ENCODE results near the gene TMA7B.

Gene TMA7B

DNA sequence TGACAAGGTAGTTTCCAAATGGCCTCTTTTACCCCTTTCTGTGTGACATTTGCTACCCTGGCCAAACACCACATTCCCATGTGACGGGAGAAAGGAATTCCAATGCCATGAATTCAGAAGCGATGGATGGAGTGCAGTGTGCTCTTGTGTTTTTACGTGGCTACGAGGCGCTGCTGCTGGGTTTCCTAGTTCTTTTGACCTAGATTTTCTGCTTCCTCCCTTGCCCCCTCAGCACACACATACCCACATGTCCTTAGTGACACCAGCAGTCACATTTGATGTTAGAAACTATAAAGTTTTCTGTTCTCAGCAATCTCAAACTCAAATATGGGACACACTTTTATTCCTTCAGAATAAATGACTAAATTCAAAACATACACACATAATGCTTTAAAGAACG, 7.8 kb upstream of the TMA7B start:
- no peak for DNase-seq (ENCODE audit: low read depth in 2 of 2)

DNA sequence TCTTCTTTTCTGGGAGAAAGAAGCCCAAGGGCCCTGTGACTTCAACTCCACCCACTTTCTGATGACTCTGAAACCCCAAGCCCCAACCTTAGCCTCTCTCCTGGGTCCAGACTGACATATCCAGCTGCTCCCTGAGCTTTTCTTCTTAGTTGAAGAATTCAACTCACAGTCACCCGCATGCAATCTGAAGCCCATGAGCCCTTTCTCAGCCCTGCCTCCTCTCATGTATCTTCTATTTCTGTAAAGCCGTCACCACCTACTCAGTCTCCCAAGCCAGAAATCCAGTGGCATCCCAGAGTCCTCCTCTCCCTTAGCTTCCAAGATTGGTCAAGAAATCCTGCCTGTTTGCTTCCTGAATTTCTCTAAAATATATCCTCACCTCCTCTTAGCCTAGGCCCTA, 7.1 kb upstream of the TMA7B start:
- DNase-seq (ENCODE audit: low read depth in 2 of 2) = no peak

DNA sequence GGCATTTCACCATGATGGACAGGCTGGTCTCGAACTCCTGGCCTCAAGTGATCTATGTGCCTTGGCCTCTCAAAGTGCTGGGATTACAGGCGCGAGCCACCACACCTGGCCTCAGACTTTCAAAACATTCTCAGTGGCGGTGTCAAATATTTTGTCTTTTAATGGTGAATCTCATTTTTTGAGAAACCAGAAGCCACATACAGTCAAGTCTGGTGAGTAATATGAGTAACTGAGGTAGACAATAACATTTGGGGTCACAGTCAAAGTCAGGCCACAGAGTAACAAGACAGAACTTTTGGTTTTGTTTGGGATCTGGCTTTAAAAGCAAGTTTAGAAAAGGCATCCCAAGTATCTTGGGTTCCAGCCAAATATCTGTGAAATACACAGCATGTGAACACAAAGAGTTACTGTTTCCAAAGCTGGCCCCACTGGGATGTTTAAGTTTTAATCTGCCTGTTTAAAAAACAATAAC, 5.6 kb upstream of the TMA7B start:
- DNase-seq (ENCODE audit: low read depth in 2 of 2) = no peak

DNA sequence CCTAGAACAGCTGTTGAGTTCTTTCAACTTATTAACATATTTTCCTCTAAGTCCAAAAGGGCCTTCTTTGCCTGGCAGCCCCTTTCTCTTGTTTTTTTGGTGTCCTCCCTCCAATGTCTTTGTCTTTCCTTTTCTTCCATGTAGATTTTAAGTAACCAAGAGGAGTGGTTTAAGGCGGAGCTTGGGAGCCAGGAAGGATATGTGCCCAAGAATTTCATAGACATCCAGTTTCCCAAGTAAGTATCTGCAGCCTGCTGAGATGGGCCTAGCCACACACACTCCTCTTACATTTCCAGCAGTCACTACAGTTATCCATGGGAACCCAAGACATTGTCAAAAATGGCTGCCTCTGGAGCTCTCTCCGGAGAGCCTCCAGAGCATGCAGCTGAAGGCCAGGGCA, 4.5 kb upstream of the TMA7B start:
- DNase-seq (ENCODE audit: low read depth in 2 of 2) = no peak

DNA sequence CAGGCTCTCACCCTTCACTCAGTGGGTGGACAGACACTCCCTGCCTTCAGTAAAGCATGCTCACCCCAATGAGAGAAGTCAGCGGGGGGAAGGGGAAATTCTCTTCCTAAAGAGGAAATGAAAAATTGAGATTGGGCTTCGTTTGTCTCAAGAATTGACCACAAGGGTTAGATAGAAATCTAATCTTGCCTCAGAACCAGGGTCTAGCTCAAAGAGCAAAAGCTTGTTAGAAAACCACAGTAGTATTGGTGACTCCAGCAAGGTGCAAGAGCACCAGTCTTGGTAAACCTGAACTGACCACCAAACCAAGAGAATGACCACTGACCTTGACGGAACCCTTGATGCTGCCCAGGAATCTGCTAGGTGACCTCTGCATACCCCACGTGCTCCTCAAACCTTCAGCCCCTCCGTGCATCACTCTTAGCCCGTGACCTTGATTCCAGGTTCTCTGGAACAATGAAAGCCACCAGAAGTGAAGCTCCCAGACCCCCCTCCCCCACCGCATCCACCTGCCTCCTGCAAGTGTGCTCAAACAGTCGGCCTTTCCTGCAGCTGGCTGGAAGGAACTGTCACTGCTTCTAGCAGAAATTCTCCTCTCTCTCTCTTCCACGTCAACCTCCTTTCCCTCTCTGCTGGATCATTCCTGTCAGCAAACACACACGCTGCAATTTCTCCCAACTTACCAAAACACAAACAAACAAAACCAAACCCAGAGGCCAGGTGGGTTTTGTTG, 3.1 kb upstream of the TMA7B start:
- DNase-seq (ENCODE audit: low read depth in 2 of 2) = no peak

DNA sequence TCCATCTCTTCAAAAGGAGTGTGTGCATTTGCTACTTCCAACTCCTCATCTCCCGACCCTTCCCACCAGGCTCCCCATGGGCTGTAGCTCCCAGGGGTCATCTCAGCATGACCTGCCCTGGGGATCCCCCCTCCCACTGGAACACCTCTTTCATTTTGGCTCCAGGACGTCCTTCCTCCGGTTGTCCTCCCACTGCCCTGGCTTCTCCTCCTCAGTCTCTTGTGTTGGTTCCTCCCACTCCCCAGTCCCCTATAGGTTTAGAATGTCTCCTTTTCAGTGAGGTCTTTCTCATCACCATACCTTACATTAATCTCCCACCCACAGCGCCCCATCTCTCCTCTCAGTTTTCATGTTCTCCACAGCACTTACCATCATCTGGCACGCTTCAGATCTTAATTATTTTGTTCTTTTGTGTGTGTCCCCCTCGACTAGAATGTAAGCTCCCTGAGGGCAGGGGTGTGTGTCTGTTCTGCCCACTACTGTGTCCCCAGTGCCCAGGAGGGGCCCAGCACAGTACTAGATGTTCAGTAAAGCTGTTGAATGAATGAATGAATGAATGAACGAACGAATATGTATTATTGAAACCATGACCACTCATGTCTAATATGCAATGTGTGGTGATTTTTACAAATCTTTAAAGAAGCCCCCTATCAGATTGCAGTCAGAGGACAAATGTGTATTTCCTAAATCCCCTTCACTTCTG, 2.0 kb upstream of the TMA7B start:
- no peak for DNase-seq (ENCODE audit: low read depth in 2 of 2)

DNA sequence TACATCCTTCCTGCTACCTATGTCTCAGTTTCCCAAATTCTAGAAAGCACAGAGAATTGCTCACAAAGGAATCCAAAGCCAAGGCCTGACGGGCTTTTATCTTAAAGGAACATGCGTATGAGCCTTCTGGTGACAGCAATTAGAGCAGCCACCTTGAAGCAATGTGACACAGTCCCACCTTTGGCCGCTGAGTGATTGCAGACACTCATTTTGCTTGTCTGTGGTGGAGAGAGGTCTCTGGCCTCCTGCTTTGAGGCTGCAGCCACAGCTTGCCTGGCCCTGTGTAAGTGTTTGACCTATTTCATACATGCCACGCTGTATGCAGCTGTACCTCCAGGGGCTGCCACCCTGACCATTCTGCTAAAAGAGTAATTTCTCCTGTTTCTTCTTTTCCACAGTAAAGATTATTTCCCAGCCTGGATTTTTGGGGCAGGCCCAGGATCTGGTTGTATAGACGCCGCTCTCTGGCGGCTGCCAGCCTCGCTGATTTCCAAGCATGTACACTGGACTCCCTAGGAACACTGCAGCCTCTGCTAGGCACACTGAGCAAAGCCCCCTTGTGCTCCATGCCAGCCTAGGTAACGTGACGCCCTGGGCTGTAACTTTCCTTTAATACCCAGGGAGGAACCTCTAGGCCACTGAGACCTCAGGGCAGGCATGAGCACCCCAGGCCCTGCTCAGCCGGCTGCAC, 1.1 kb upstream of the TMA7B start:
- DNase-seq (ENCODE audit: low read depth in 2 of 2) = no peak

DNA sequence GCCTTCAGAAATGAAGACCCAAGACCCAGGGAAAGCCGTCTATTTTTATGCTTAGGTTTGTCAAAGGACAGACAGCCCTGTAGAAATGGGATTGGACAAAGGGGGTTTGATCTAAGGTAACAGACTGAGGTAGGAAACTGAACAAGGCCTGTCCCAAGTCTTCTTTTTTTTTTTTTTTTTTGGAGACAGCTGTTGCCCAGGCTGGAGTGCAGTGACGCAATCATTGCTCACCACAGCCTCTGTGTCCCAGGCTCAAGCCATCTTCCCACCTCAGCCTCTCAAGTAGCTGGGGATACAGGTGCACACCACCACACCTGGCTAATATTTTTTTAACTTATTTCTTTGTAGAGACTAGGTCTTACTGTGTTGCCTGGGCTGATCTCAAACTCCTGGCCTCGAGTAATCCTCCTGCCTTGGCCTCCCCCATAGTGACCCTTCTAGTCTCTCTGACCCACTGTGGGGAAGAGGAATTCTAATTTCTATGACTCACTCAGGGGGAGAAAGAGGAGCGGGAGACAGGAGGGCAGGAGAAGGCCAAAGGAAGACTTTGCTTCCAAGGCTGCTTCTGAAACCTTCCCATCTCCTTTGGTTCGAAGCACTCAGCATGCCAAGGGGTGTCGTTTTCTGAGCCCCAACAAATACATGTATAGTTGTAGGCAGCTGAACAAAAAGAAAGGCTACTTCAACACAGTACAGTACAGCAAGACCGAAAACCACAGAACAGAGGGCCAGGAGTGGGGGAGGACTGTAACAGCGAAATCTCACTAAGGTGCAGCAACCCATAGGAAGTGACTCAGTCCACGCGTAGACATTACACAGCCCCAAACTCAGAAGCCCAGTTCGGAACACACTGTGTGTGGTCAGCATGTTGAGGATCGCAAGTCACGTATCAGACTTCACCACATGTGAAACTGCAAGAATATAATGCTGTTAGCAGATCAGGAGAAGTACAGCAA, 872 bp downstream of the TMA7B start:
- peak; percentile 34 to 46 for DNase-seq (ENCODE audit: low read depth in 2 of 2)

DNA sequence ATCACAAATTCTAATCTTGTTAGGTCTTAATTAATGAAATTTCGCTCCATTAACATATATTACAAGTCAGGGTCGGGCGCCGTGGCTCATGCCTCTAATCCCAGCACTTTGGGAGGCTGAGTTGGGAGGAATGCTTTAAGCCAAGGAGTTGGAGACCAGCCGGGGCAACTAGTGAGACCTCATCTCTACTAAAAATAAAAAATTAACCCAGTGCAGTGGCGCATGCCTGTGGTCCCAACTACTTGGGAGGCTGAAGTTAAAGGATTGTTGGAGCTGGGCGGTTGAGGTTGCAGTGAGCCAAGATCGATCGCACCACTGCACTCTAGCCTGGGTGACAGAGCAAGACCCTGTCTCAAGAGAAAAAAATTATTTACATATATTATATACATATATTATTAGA, 1.9 kb downstream of the TMA7B start:
- no peak for DNase-seq (ENCODE audit: low read depth in 2 of 2)

DNA sequence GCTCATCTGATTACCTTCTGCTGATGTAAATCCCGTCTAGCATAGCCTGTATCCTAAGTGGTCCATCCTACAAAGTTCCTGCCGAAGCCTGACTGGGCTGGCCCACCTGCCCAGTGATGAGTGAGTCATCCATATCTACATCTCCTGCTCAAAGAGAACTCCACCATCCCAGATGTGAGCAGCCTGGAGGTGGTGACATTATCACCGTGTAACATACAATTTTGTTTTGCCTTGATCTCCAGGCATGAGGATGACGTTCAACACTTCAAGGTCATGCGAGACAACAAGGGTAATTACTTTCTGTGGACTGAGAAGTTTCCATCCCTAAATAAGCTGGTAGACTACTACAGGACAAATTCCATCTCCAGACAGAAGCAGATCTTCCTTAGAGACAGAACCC, 5.6 kb downstream of the TMA7B start:
- DNase-seq (ENCODE audit: low read depth in 2 of 2) = no peak

DNA sequence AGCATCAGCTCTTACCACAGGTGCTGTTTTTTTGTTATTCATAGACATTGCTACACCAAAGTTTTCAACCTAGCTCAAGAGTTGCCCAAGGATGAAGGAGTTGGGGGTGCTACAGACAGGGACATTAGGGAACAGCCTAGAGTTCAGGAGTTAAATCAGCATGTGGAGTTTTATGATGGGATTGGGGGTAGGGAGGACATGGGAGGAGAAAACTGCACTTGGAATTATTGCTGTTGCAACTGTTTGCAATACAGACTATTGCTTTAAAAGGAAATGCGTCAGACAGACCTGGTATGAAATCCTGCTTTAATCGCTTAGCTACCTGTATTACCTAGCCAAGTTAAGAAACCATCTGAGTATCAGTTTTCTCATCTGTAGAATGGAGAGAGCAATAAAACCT, 6.3 kb downstream of the TMA7B start:
- no peak for DNase-seq (ENCODE audit: low read depth in 2 of 2)

DNA sequence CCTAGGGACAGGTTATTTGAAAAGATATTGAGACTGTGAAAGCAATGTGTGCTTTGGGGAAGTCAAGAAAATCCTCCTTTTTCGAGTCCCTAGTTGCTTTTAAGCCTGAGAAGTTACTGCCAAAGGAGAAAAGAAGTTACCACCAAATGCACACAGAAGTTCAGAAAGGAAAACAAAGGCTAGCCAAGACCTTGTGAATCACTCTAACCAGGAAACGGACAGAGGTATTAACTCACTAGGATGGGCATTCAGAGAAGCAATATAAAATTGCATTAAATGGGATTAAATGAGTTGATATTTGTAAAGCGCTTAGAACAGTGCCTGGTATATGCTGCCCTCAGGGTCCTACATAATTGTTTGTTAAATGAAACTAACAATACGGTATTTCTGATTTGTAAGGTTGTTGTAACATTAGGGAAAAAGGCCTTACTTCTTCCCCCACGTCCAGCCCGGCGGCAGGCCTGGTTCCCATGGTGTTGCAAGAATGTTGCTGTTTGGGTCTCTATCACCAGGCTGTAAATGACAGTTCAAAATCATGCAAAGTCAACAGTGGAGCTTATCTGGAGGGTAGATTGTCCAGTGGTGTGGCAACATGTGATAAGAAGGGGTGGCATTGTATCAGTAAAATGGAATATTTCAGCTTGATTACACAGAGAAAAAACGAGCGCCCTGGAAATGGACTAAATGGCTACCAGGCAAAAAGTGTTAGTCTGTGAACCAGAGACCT, 7.1 kb downstream of the TMA7B start:
- no peak for DNase-seq (ENCODE audit: low read depth in 2 of 2)

DNA sequence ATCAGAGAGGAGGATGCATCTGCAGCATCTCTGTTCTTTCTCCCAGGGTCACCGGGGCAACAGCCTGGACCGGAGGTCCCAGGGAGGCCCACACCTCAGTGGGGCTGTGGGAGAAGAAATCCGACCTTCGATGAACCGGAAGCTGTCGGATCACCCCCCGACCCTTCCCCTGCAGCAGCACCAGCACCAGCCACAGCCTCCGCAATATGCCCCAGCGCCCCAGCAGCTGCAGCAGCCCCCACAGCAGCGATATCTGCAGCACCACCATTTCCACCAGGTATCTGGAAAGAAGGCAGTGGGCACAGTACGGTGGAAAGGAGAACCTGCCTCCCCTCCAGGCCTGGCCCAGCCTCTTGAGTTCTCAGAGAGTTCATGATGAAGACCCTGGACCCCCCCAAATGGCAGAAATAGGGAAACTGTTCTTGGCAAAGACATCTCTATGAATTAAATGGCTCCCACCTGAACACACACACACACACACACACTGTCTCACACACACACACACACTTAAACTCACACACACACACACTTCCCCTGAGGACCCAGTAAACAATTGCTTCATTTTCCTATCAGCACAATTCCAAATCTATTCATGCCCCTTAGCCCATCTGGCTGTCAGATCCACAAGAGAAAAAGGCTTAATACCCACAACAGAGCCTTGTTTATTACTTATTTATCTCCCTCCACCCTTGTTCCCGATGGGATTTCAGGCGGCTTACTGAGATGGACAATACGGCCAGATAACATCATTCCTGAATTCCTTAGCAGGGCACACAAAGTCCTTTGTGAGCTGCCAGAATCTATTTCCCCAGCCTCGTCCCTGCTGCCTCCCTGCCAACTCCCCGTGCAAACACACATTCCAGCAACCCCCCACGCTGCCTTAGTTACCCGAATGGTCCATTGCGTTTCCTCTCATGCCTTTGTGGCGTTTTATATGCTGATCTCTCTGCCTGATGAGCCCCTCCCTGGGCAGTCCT, 8.1 kb downstream of the TMA7B start:
- DNase-seq (ENCODE audit: low read depth in 2 of 2) = no peak

DNA sequence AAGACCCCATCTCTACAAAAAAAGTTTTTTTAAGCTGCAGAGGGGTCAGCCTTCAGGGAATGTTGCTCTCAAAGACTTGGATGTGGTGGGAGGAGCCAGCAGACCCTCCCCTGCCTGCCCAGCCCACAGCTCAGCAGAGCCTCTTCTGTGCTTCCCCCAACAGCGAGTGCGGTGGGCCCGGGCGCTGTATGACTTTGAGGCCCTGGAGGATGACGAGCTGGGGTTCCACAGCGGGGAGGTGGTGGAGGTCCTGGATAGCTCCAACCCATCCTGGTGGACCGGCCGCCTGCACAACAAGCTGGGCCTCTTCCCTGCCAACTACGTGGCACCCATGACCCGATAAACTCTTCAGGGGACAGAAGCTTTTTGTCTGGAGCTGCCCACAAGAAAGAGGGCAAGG, 10.5 kb downstream of the TMA7B start:
- no peak for DNase-seq (ENCODE audit: low read depth in 2 of 2)

DNA sequence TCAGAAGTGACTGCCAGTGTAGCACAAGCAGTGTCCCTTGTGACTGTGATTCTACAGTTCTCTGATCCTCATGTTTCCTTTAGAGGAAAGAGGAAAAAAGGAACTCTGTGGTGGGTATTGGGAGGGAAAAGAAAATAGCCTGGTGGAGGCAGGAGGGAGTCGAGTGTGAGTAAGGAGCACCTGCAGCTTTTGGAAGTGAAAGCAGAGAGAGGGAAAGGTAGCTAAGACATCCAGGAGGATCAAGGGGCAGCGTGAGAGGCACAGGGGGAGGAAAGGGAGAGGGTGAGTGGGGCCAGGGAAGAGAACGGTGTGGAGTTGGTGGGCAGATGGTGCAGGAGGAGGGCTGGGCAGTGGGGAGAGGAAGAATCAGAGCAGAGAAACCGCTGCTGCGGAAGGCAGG, 12.4 kb downstream of the TMA7B start:
- no peak for DNase-seq (ENCODE audit: low read depth in 2 of 2)

DNA sequence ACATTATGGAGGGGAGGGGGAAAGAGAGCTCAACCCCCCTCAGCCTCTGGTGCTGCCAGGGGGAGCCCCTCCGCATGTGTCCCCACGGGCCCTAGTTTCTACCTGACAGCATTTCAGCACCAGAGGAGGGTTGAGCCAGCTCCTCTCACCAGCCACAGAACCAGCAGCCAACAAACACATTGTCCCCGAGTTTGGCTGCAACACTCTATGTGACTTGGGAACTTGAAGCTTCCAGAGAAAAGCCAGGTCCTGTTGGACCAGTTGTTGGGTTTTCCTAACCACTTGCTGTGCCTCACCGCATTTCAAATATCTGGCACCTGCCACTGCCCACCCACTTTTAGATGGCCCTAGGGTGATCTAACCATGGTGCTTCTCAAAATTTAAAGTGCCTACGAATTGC, 13.5 kb downstream of the TMA7B start:
- no peak for DNase-seq (ENCODE audit: low read depth in 2 of 2)

DNA sequence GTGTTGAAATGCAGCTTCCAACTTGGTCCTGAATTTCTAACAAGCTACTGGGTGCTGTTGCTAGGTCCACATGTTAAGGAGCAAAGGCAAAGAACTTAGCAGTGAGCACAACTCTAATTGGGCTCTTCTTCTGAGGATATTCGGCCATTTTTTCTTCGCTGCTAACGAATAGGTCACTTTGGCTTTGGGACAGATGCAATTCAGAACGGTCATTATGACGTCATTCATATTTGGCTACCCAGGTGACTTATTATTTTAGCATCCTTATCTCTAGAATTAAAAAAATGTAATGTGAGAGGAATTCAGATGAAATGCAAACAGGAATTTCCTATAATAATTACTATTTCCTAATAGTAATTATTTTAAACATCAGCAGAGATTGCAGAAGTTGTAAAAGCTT, 13.9 kb downstream of the TMA7B start:
- no peak for DNase-seq (ENCODE audit: low read depth in 2 of 2)

DNA sequence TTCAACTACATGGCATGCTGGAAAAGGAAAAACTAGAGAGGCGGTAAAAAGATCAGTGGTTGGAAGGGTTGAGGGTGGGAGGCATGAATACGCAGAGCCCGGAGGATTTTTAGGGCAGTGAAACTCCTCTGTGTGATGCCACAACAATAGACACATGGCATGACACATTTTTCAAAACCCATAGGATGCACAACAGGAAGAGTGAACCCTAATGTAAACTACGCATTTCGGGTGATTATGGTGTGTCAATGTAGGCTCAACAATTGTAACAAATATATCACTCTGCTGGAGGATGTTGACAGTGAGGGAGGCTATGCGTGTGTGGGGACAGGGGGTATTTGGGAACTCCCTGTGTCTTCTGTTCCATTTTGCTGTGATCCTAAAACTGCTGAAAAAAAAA, 18.9 kb downstream of the TMA7B start:
- DNase-seq (ENCODE audit: low read depth in 2 of 2) = no peak

DNA sequence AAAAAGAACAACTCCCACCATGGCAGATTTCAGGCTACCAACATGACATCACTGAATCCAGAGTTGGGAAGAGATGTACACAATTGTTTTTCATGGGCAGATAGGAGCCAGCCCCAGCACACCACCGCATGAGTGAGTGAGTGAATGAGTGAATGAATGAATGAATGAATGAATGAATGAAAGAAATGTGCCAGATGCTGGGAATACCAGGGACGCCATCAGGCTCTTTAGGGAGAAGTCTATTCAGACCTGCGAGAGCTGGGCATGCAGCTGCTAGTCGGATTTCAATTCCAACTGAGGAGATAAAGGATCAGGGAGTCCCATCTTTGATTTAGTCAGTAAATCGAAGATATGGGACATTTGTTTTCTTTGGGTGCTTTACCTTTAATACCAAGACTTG, 19.3 kb downstream of the TMA7B start:
- no peak for DNase-seq (ENCODE audit: low read depth in 2 of 2)

DNA sequence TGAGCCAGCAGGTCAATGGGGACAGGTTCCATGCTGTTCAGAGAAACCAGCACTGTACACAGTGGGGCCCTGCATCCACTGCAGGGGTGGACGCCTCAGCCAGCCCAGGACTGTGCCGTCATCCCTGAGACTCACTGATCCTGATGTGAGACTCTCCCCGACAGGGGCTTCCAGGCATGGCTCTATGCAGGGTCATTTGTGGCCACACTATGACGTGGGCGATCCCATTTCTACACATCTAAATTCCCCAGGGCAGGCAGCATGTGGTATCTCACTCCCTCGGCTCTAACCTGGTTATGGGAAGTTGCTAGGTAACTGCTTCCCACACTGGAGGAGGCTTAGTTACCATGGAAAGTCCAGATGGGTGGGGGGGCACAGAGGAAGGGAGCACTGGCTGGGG, 20.4 kb downstream of the TMA7B start:
- DNase-seq (ENCODE audit: low read depth in 2 of 2) = no peak
